Measurements from ENCODE around the gene TOMM40.

- TF ChIP-seq SIN3A (IDR thresholded peaks at IDR 0.05; ENCODE audit: borderline replicate concordance, insufficient read depth, low read length) (no peak), POLR2AphosphoS5 (IDR thresholded peaks at IDR 0.05; ENCODE audit: low read depth, low read length) (no peak), TAF1 (IDR thresholded peaks at IDR 0.05; ENCODE audit: borderline replicate concordance, insufficient read depth, low read length) (no peak), FOXP2 (optimal IDR thresholded peaks at IDR 0.05; ENCODE audit: borderline replicate concordance, extremely low read depth, extremely low read length, insufficient read depth) (no peak)
- TF ChIP-seq, protein P1, sequence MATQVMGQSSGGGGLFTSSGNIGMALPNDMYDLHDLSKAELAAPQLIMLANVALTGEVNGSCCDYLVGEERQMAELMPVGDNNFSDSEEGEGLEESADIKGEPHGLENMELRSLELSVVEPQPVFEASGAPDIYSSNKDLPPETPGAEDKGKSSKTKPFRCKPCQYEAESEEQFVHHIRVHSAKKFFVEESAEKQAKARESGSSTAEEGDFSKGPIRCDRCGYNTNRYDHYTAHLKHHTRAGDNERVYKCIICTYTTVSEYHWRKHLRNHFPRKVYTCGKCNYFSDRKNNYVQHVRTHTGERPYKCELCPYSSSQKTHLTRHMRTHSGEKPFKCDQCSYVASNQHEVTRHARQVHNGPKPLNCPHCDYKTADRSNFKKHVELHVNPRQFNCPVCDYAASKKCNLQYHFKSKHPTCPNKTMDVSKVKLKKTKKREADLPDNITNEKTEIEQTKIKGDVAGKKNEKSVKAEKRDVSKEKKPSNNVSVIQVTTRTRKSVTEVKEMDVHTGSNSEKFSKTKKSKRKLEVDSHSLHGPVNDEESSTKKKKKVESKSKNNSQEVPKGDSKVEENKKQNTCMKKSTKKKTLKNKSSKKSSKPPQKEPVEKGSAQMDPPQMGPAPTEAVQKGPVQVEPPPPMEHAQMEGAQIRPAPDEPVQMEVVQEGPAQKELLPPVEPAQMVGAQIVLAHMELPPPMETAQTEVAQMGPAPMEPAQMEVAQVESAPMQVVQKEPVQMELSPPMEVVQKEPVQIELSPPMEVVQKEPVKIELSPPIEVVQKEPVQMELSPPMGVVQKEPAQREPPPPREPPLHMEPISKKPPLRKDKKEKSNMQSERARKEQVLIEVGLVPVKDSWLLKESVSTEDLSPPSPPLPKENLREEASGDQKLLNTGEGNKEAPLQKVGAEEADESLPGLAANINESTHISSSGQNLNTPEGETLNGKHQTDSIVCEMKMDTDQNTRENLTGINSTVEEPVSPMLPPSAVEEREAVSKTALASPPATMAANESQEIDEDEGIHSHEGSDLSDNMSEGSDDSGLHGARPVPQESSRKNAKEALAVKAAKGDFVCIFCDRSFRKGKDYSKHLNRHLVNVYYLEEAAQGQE (IDR thresholded peaks at IDR 0.05; ENCODE audit: insufficient read depth in 1 of 2, low read depth in 2 of 2, low read length in 2 of 2), result no peak
Observed at GRCh38 chr19:44872661-44873060, 18.4 kb upstream of the TOMM40 start.
